ENCODE measurements around the gene EDN1.

DNA sequence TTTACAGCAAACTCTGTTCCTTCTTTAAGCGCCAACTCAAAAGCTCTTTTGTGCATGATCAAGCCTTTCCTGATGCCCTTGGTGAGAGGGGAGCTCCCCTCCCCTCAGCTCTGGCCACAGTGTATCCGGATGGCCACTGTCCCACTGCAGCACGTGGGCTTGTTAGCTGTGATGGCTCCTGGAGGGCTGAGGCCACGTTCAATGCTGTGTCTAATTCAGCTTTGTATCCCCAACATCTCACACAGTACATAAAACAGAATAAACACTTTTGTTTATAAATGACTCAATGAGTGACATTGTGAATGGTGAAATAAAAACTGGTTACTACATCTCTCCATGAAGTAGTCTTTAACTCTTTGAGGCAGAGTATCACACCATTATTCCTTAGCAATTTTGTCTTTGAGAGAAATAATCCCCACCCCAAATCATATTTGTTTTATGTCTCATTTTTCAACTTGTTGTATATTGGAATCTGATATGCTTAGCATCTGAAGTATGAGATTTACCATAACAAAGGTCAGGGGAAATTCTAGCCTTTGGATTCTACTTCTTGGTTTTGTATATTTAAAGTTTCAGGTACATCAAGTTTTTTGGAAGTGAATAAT is 44.5 kb downstream of the EDN1 start:
- TF ChIP-seq, protein P1, sequence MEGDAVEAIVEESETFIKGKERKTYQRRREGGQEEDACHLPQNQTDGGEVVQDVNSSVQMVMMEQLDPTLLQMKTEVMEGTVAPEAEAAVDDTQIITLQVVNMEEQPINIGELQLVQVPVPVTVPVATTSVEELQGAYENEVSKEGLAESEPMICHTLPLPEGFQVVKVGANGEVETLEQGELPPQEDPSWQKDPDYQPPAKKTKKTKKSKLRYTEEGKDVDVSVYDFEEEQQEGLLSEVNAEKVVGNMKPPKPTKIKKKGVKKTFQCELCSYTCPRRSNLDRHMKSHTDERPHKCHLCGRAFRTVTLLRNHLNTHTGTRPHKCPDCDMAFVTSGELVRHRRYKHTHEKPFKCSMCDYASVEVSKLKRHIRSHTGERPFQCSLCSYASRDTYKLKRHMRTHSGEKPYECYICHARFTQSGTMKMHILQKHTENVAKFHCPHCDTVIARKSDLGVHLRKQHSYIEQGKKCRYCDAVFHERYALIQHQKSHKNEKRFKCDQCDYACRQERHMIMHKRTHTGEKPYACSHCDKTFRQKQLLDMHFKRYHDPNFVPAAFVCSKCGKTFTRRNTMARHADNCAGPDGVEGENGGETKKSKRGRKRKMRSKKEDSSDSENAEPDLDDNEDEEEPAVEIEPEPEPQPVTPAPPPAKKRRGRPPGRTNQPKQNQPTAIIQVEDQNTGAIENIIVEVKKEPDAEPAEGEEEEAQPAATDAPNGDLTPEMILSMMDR (IDR thresholded peaks at IDR 0.05; ENCODE audit: insufficient read depth, low read depth, low read length) = no peak
- no peak for TF ChIP-seq EZH2 (IDR thresholded peaks at IDR 0.05; ENCODE audit: insufficient read depth, low read length)

Measured in astrocyte (in vitro differentiated cells and primary cell).